HG02798 (cell line): Measurements from ENCODE around the gene PDZRN4.

Experiments used
- ATAC-seq: cut with Tn5 transposase; IDR thresholded peaks from one replicate; pipeline ENCODE4 v1.9.1; 2021; ENCODE audit warnings: mild to moderate bottlenecking; ENCODE audit not compliant: unreplicated experiment, poor library complexity

PDZRN4 gene

GRCh38 chr12:41486718-41487117, 298.6 kb downstream of the PDZRN4 start:
- ATAC-seq: no peak

GRCh38 chr12:41496009-41496408, 307.9 kb downstream of the PDZRN4 start:
- ATAC-seq: no peak

- no peak for ATAC-seq
These were observed 309.3 kb downstream of the PDZRN4 start for GRCh38 chr12:41497409-41497808.

- no peak for ATAC-seq
These were observed 316.9 kb downstream of the PDZRN4 start for GRCh38 chr12:41504976-41505375.

- no peak for ATAC-seq
These were observed 319.2 kb downstream of the PDZRN4 start for GRCh38 chr12:41507286-41507685.

- ATAC-seq: no peak
These were observed 321.3 kb downstream of the PDZRN4 start for GRCh38 chr12:41509271-41510055.

GRCh38 chr12:41510470-41510869, 322.4 kb downstream of the PDZRN4 start:
- ATAC-seq: no peak

- no peak for ATAC-seq
These were observed 323.1 kb downstream of the PDZRN4 start for GRCh38 chr12:41511247-41511646.

GRCh38 chr12:41512497-41512896, 324.4 kb downstream of the PDZRN4 start:
- no peak for ATAC-seq

- ATAC-seq: no peak
These were observed 326.1 kb downstream of the PDZRN4 start for GRCh38 chr12:41514021-41514777.

GRCh38 chr12:41514907-41515306, 326.8 kb downstream of the PDZRN4 start:
- ATAC-seq: no peak

- ATAC-seq: no peak
These were observed 327.8 kb downstream of the PDZRN4 start for GRCh38 chr12:41515953-41516352.

GRCh38 chr12:41520869-41521268, 332.7 kb downstream of the PDZRN4 start:
- ATAC-seq: no peak

- no peak for ATAC-seq
These were observed 333.8 kb downstream of the PDZRN4 start for GRCh38 chr12:41521872-41522379.

- ATAC-seq: no peak
These were observed 338.9 kb downstream of the PDZRN4 start for GRCh38 chr12:41527062-41527461.

- no peak for ATAC-seq
These were observed 339.5 kb downstream of the PDZRN4 start for GRCh38 chr12:41527534-41528116.

GRCh38 chr12:41528874-41529273, 340.8 kb downstream of the PDZRN4 start:
- ATAC-seq: no peak

GRCh38 chr12:41530441-41530840, 342.3 kb downstream of the PDZRN4 start:
- ATAC-seq: no peak

GRCh38 chr12:41531147-41531829, 343.2 kb downstream of the PDZRN4 start:
- ATAC-seq: no peak

GRCh38 chr12:41532072-41532471, 344.0 kb downstream of the PDZRN4 start:
- ATAC-seq: no peak
